PC-3 (cell line): ENCODE data around the gene SLC25A29. TPM values are rescaled to one million over a fixed set of nuclear protein-coding genes. Genes with fewer than 3 reads are reported as not detected.

ENCODE experiments used
- ATAC-seq: fragments of 200-7000 bp; cut with Tn5 transposase; 2 replicates; pipeline ENCODE4 v1.9.1; 2020; ENCODE audit warnings: mild to moderate bottlenecking, moderate library complexity
- BruUV-seq: library from RNA; stranded (reverse); fragments of 400-500 nt; replicated peaks from 2 replicates; lab custom pipeline; 2021; lab: Mats Ljungman, UMichigan
- CTCF ChIA-PET: fragments of 300-600 bp; sonication (Branson Sonifier 250); formaldehyde crosslinking; loops from one replicate; lab custom pipeline; 2022; ENCODE audit warnings: antibody characterized with exemption; lab: Charles Lee
- POLR2A ChIA-PET: fragments of 300-600 bp; sonication (Branson Sonifier 250); formaldehyde crosslinking; loops from one replicate; lab custom pipeline; 2022; ENCODE audit warnings: antibody characterized with exemption; ENCODE audit not compliant: unreplicated experiment; lab: Charles Lee
- DNase-seq: peaks from one replicate; pipeline ENCODE4 v3.0.0-alpha.2; 2015
- H2AFZ ChIP-seq: fragments of 300-600 bp; sonication (generic); 2 replicates; pipeline ENCODE4 v1.6.0; 2016; ENCODE audit warnings: antibody characterized with exemption, low read length
- H3F3A ChIP-seq: fragments of 300-600 bp; sonication (generic); one replicate; pipeline ENCODE4 v1.6.0; 2017; ENCODE audit warnings: antibody characterized with exemption, low read length, control low read depth, mild to moderate bottlenecking; ENCODE audit not compliant: unreplicated experiment
- H3K27ac ChIP-seq: fragments of 300-600 bp; sonication (generic); 2 replicates; pipeline ENCODE4 v1.5.1; 2016; ENCODE audit warnings: mild to moderate bottlenecking, low read length
- H3K27me3 ChIP-seq: fragments of 300-600 bp; sonication (generic); 2 replicates; pipeline ENCODE4 v1.6.1; 2016; ENCODE audit warnings: low read length, mixed read lengths
- H3K36me3 ChIP-seq: fragments of 300-600 bp; sonication (generic); 2 replicates; pipeline ENCODE4 v1.6.1; 2016; ENCODE audit warnings: low read depth, mixed run types, low read length, mixed read lengths
- H3K4me1 ChIP-seq: fragments of 300-600 bp; sonication (generic); 2 replicates; pipeline ENCODE4 v1.5.1; 2016; ENCODE audit warnings: low read length; ENCODE audit not compliant: insufficient read depth
- H3K4me2 ChIP-seq: fragments of 300-600 bp; sonication (generic); 2 replicates; pipeline ENCODE4 v1.6.0; 2016; ENCODE audit warnings: low read length
- H3K4me3 ChIP-seq: fragments of 300-600 bp; sonication (generic); 2 replicates; pipeline ENCODE4 v1.5.1; 2016; ENCODE audit warnings: mild to moderate bottlenecking, low read length, mixed read lengths
- H3K79me2 ChIP-seq: fragments of 300-600 bp; sonication (generic); 2 replicates; pipeline ENCODE4 v1.6.1; 2017; ENCODE audit warnings: low read length, mixed read lengths
- H3K9ac ChIP-seq: fragments of 300-600 bp; sonication (generic); 2 replicates; pipeline ENCODE4 v1.6.0; 2016; ENCODE audit warnings: mild to moderate bottlenecking, low read length
- H3K9me2 ChIP-seq: fragments of 300-600 bp; sonication (generic); replicated peaks from 2 replicates; pipeline ENCODE4 v1.6.1; 2016; ENCODE audit warnings: mixed run types, low read length, mixed read lengths
- H3K9me3 ChIP-seq: fragments of 300-600 bp; sonication (generic); 2 replicates; pipeline ENCODE4 v1.6.1; 2016; ENCODE audit warnings: low read length, mixed read lengths
- H4K20me1 ChIP-seq: fragments of 300-600 bp; sonication (generic); 2 replicates; pipeline ENCODE4 v1.6.1; 2016; ENCODE audit warnings: low read length, mixed read lengths
- EZH2 ChIP-seq: fragments of 300-600 bp; sonication (generic); IDR thresholded peaks from one replicate; pipeline ENCODE4 v1.6.1; 2017; ENCODE audit warnings: antibody characterized with exemption, mild to moderate bottlenecking, low read length; ENCODE audit not compliant: unreplicated experiment
- EZH2phosphoT487 ChIP-seq: fragments of 300-600 bp; sonication (generic); IDR thresholded peaks from 2 replicates; pipeline ENCODE4 v1.6.1; 2018; ENCODE audit warnings: mild to moderate bottlenecking, antibody characterized with exemption, low read length, borderline replicate concordance
- intact Hi-C: fragments of 100-400 bp; cut with micrococcal nuclease; formaldehyde crosslinking; loops from 2 replicates; pipeline ENCODE4 v1.9.0; 2023
- total RNA-seq: library from RNA; depleted of rRNA; stranded (reverse); fragments of >200 nt; gene quantifications from 2 replicates; pipeline ENCODE4 v1.2.3, GENCODE V29; 2014
- TF ChIP-seq, protein P1 (sequence below): fragments of 300-600 bp; sonication (generic); conservative IDR thresholded peaks from 2 replicates; pipeline ENCODE4 v1.5.1; 2017; ENCODE audit warnings: antibody characterized with exemption, low read depth, mild to moderate bottlenecking, low read length

Gene SLC25A29
- total RNA-seq, 1 experiment from 2014 or later: 53.9 TPM

DNA sequence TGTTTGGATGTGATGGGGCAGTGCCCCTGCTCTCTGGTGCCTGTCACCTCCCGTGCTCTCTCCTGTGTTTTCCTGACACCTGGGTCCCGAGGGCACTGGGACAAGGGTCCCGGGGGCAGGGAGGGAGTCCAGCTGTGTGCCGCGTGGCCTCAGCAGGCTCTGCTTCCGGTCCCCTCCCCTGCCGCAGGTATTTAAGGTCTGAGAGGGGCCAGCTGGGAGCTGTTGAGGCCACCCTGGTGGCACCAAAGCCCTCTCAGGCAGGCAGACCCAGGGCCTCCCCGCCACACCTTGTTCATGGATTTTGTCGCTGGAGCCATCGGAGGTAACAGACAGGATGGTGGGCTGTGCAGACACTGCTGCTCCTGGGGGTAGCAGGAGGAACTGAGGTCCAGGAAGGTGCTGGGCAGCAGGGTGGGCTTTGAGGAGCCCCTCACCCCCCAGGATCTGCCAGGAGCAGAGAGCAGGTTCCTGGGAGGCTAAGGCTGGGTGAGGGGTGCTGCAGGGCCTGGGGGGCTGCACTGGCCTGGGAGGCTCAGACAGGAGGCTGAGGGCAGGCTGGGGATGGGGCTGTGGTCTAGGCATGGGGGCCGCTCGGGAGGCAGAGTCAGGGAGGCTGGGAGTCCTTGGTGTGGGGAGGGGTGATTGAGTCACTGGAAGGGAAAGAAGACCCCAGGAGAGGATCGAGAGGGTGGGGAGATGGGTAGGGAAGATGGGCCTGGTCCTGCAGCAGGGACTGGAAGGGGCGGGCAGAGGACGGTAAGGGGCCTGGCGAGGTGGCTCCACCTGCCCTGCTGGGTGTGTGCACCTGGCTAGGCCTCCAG, 17.1 kb upstream of the SLC25A29 start, which contains the start of gene SLC25A47:
Gene SLC25A47 (plus strand): TSS at position 219 of the 821 bp plus-strand sequence. CDS start 76 bp downstream, at position 295.
- H3K27me3 ChIP-seq: no peaks in the 10 kb centered on the region
- DNase-seq (no peak), ATAC-seq (no peak)
- H3K9ac ChIP-seq: no peak within 1 kb of the TSS
- no peak within 1 kb of the TSS for H2AFZ ChIP-seq
- ChIA-PET POLR2A (no interaction called here), CTCF (no interaction called here)
- TF ChIP-seq, protein P1, sequence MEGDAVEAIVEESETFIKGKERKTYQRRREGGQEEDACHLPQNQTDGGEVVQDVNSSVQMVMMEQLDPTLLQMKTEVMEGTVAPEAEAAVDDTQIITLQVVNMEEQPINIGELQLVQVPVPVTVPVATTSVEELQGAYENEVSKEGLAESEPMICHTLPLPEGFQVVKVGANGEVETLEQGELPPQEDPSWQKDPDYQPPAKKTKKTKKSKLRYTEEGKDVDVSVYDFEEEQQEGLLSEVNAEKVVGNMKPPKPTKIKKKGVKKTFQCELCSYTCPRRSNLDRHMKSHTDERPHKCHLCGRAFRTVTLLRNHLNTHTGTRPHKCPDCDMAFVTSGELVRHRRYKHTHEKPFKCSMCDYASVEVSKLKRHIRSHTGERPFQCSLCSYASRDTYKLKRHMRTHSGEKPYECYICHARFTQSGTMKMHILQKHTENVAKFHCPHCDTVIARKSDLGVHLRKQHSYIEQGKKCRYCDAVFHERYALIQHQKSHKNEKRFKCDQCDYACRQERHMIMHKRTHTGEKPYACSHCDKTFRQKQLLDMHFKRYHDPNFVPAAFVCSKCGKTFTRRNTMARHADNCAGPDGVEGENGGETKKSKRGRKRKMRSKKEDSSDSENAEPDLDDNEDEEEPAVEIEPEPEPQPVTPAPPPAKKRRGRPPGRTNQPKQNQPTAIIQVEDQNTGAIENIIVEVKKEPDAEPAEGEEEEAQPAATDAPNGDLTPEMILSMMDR: no peak
- no peak for TF ChIP-seq EZH2
- no peak for TF ChIP-seq EZH2phosphoT487
- no peaks in the 10 kb centered on the region for H3K9me3 ChIP-seq
- no TSS peak for BruUV-seq
- H3K36me3 ChIP-seq: no peaks in the 10 kb centered on the region
- no peaks in the 10 kb centered on the region for H3K4me1 ChIP-seq
- H3K4me2 ChIP-seq: no peak within 1 kb of the TSS
- H3K79me2 ChIP-seq: no peaks in the 10 kb centered on the region
- no peaks in the 10 kb centered on the region for H3F3A ChIP-seq
- H3K9me2 ChIP-seq: no peaks in the 10 kb centered on the region
- no peak within 1 kb of the TSS for H3K4me3 ChIP-seq
- no peaks in the 10 kb centered on the region for H4K20me1 ChIP-seq
- H3K27ac ChIP-seq: no peak within 1 kb of the TSS
- intact Hi-C loops: no loop called here

- CTCF ChIA-PET: no interaction called here
- POLR2A ChIA-PET: no interaction called here
- intact Hi-C loops: no loop called here
Observed at GRCh38 chr14:100322138-100322957, 16.1 kb upstream of the SLC25A29 start.

More at GRCh38 chr14:100322138-100322957, 16.1 kb upstream of the SLC25A29 start:
- no peaks in the 10 kb centered on the region for H3K9me2 ChIP-seq
- H3K4me3 ChIP-seq: no peak overlapping the region
- no peaks in the 10 kb centered on the region for H3F3A ChIP-seq
- no peaks in the 10 kb centered on the region for H3K9me3 ChIP-seq
- H3K27ac ChIP-seq: no peak overlapping the region
- ATAC-seq (no peak), DNase-seq (no peak)
- no peaks in the 10 kb centered on the region for H3K27me3 ChIP-seq
- H2AFZ ChIP-seq: no peak overlapping the region
- TF ChIP-seq EZH2phosphoT487 (no peak), EZH2 (no peak)
- TF ChIP-seq, protein P1: no peak
- H3K9ac ChIP-seq: no peak overlapping the region
- H4K20me1 ChIP-seq: no peaks in the 10 kb centered on the region
- no peaks in the 10 kb centered on the region for H3K36me3 ChIP-seq
- H3K4me1 ChIP-seq: no peaks in the 10 kb centered on the region
- no peaks in the 10 kb centered on the region for H3K79me2 ChIP-seq
- BruUV-seq: no TSS peak
- H3K4me2 ChIP-seq: no peak overlapping the region
